ENCODE results near the gene ATAD3A. TPM values are rescaled to one million over a fixed set of nuclear protein-coding genes. Genes with fewer than 3 reads are reported as not detected.

ATAD3A gene
- total RNA-seq, 2 donors from 2014 or later = 19.6 to 74.0 TPM

Other genes starting within 250 kb of the ATAD3A start
- gene UBE2J2, start 238.3 kb upstream of the ATAD3A start, total RNA-seq = 10 to 100 TPM; 43.1 to 83.3 TPM
- 1 to 10 TPM; 1.1 to 2.2 TPM for gene SCNN1D, start 231.7 kb upstream of the ATAD3A start, total RNA-seq
- gene ACAP3, start 204.2 kb upstream of the ATAD3A start, total RNA-seq = 10 to 100 TPM; 34.1 to 68.1 TPM
- 10 to 100 TPM; 14.3 to 35.8 TPM for gene PUSL1, start 203.6 kb upstream of the ATAD3A start, total RNA-seq
- 100 to 1,000 TPM in 1 of 2 donors, 10 to 100 TPM in 1; 70.6 to 126 TPM for gene INTS11, start 187.5 kb upstream of the ATAD3A start, total RNA-seq
- 10 to 100 TPM; 45.4 to 60.2 TPM for gene CPTP, start 187.4 kb upstream of the ATAD3A start, total RNA-seq
- under 1 TPM; 0.24 to 0.57 TPM for gene TAS1R3, start 180.9 kb upstream of the ATAD3A start, total RNA-seq
- gene DVL1, start 162.7 kb upstream of the ATAD3A start, total RNA-seq = 10 to 100 TPM; 49.9 to 71.3 TPM
- gene MXRA8, start 153.6 kb upstream of the ATAD3A start, total RNA-seq = 10 to 100 TPM in 1 of 2 donors, 1 to 10 TPM in 1; 5.9 to 14.0 TPM
- gene AURKAIP1, start 137.0 kb upstream of the ATAD3A start, total RNA-seq = 100 to 1,000 TPM; 179 to 332 TPM
- 100 to 1,000 TPM in 1 of 2 donors, 10 to 100 TPM in 1; 92.3 to 104 TPM for gene CCNL2, start 112.8 kb upstream of the ATAD3A start, total RNA-seq
- 100 to 1,000 TPM in 1 of 2 donors, 10 to 100 TPM in 1; 88.1 to 143 TPM for gene MRPL20, start 104.9 kb upstream of the ATAD3A start, total RNA-seq
- gene ANKRD65, start 90.9 kb upstream of the ATAD3A start, total RNA-seq = 1 to 10 TPM in 1 of 2 donors, under 1 TPM in 1; 0.57 to 2.0 TPM
- gene VWA1, start 76.5 kb upstream of the ATAD3A start, total RNA-seq = 10 to 100 TPM; 43.5 to 74.0 TPM
- under 1 TPM; 0.16 to 0.64 TPM for gene ATAD3C, start 62.5 kb upstream of the ATAD3A start, total RNA-seq
- gene ATAD3B, start 40.4 kb upstream of the ATAD3A start, total RNA-seq = 10 to 100 TPM; 16.6 to 62.9 TPM
- under 1 TPM; 0.77 to 0.91 TPM for gene TMEM240, start 28.5 kb downstream of the ATAD3A start, total RNA-seq
- 100 to 1,000 TPM; 120 to 175 TPM for gene SSU72, start 62.7 kb downstream of the ATAD3A start, total RNA-seq
- gene FNDC10, start 88.0 kb downstream of the ATAD3A start, total RNA-seq = 1 to 10 TPM; 2.9 to 4.2 TPM
- gene MIB2, start 103.3 kb downstream of the ATAD3A start, total RNA-seq = 100 to 1,000 TPM in 1 of 2 donors, 10 to 100 TPM in 1; 57.0 to 121 TPM
- gene MMP23B, start 120.0 kb downstream of the ATAD3A start, total RNA-seq = 1 to 10 TPM; 3.0 to 5.8 TPM
- 10 to 100 TPM; 31.8 to 44.7 TPM for gene CDK11B, start 146.8 kb downstream of the ATAD3A start, total RNA-seq
- 10 to 100 TPM; 41.5 to 57.8 TPM for gene SLC35E2B, start 180.6 kb downstream of the ATAD3A start, total RNA-seq
- gene CDK11A, start 212.2 kb downstream of the ATAD3A start, total RNA-seq = 10 to 100 TPM; 52.2 to 58.5 TPM